Stimulated activated naive CD8-positive, alpha-beta T cell treated with anti-CD3 and anti-CD28 coated beads, Interleukin-15, Interleukin-2, amounts not matched to agents 100 U/mL and 50 U/mL, for 24 hours (primary cell): ENCODE results near the gene ANKRD18A.

Experiments used
- ATAC-seq: fragments of 150-1000 bp; cut with Tn5 transposase; one replicate; pipeline ENCODE4 v1.10.0; 2021
- DNase-seq: peaks from one replicate; pipeline ENCODE4 v3.0.0; 2021

ANKRD18A gene

GRCh38 chr9:38620483-38621433, at the start of gene ANKRD18A:
ANKRD18A (minus strand) TSS chr9:38620596; CDS start chr9:38620285, 311 bp downstream.
- DNase-seq: peak; percentile 77
- peak; percentile 86 for ATAC-seq

DNA sequence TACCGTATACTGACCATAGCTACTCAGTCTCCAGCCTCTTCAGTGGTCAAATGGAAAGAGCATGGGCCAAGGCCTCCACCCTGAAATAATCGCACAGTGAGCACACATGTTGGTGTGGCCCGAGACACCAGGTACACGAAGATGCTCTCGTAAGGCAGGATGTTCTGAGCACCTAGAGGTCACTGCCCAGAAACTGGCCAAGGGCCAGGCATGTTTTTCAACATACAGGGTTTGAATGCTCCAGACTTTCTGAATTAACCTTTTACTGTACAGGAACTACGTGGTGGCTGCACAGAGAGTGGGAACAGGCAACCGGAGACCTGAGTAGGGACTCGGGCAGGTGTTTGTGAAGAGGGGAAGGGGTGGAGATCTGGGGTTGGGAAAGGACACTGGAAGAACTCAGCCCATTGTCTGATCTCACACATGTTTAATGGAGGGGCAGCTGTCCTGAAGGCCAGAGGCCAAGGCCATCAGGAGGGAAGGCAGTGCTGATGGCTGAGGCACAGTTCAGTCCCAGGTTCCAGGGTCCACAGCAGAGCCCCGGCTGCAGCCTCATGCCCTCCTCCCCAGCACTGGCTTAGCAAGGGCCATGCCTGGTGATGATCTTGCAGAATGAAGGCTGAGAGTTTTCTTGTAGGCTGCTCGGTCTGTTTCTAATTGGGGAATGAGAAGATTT, 48.5 kb upstream of the ANKRD18A start:
- ATAC-seq: no peak

GRCh38 chr9:38662763-38663593, 42.6 kb upstream of the ANKRD18A start:
- ATAC-seq: no peak
- DNase-seq: no peak

More for the DNA sequence above, 48.5 kb upstream of the ANKRD18A start:
- no peak for DNase-seq

DNA sequence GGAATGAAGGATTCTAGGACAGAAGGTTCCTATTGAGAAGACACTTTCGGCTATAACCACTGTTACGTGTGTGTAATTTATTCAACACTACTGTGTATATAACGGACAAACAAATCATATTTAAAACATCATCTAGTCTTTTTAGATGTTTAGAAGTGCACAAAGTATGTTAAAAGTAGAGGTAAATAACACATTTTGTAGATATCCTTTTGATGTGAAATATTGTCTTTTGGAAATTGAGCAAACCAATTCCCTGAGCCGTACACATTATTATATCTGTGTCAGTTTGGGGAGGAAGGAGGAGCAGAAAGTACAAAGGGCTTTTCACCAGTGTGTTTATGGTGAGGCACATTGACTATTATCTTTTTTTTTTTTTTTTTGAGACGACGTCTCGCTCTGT, 39.1 kb upstream of the ANKRD18A start:
- DNase-seq (no peak), ATAC-seq (no peak)

DNA sequence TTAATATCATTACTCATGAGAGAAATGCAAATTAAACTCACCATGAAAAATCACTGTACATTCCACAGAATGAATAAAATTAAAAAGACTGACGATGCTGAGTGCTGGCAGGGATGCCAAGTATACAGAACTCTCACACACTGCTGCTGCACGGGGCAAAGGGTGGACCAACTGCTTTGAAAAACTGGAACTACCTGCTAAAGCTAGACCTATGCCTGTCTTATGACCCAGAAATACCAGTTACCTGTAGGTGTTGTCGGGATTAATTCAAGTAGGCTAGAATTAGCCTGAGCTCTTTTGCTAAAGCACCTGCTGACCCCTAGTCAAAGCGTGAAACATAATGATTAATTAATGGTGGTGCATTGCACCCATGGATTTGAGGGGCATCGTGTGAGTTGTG, 36.5 kb upstream of the ANKRD18A start:
- DNase-seq: no peak
- no peak for ATAC-seq

GRCh38 chr9:38652486-38652885, 32.1 kb upstream of the ANKRD18A start:
- ATAC-seq (no peak), DNase-seq (no peak)

GRCh38 chr9:38652044-38652443, 31.6 kb upstream of the ANKRD18A start:
- ATAC-seq: no peak
- DNase-seq: no peak

- peak; percentile 43 for ATAC-seq
Measured at GRCh38 chr9:38651400-38652042, 31.1 kb upstream of the ANKRD18A start.

DNA sequence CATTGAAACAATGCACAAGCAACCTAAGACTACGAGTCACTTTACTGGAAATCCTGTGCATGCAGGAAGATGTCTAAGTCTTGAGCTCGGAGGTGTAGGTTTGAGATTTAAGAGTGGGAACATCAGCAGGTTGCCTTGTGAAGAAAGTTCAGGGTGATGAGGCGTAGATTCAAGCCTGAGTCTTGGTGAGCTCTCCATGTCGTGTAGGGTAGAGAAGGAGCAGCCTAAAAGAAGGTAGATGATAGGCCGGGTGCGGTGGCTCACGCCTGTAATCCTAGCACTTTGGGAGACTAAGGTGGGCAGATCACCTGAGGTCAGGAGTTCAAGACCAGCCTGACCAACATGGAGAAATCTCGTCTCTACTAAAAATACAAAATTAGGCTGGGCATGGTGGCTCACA, 30.2 kb upstream of the ANKRD18A start:
- ATAC-seq (no peak), DNase-seq (no peak)

More at GRCh38 chr9:38651400-38652042, 31.1 kb upstream of the ANKRD18A start:
- no peak for DNase-seq

DNA sequence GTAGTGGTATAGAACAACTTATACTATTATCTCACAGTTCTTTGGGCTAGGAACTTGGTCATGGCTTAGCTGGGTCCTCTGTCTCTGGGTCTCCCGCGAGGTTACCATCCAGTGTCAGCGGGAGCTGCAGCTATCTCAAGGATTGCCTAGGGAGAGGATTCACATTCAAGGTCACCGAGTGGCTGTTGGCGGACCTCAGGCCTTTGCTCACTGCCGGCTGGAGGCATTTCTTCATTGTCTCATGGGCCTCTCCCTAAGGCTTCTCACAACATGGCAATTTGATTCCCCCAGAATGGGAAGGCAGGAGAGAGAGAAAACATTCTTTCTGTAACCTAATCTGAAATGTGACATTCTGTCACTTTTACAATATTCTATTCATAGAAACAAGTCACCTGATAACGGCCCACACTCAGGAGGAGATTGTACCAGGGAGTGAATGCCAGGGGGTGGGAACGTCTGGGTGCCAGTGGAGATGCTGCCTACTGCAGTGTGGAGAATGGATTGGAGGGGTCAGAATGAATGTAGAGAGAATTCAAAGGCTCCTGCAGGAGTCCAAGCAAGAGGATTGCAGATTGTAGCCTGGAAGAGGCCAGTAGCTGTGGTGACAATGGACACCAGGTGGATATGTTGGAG, 29.5 kb upstream of the ANKRD18A start:
- no peak for ATAC-seq
- DNase-seq: no peak

DNA sequence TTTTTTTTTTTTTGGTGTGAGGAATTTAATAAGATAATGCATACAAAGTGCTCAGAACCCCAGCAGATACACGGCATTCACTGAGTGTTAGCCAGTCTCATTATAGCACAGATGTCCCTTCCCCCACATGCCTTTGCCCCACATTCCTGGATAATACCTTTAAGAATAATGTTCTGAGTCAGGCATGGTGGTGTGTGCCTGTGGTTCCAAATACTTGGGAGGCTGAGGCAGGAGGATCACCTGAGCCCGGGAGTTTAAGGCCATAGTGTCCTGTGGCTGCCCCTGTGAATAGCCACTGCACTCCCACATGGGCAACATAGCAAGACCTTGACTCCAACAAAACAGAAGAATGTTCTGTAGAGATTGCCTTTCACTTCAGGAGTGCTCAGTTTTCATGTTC, 24.2 kb upstream of the ANKRD18A start:
- DNase-seq (no peak), ATAC-seq (no peak)

DNA sequence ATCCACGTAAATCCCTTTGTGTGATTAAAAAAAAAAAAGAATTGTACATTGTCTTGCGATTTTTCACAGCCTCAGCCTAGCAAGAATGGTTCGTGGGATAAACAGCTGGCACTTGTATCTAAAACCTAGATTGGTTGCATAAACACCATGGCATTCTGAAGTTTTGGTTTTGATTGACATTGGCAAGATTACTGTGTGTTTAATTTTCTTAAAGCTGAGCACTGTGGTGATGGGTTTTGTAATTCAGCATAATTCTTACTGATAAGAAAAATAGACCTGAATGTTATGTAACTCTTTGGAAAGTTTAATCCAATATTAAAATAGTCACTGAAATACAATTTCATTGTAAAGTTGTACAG, 23.4 kb upstream of the ANKRD18A start:
- no peak for ATAC-seq
- no peak for DNase-seq

- no peak for DNase-seq
- no peak for ATAC-seq
Measured at GRCh38 chr9:38642951-38643814, 22.8 kb upstream of the ANKRD18A start.

- ATAC-seq: peak; percentile 46
- DNase-seq: no peak
Measured at GRCh38 chr9:38641985-38642864, 21.8 kb upstream of the ANKRD18A start.

GRCh38 chr9:38641142-38641541, 20.7 kb upstream of the ANKRD18A start:
- DNase-seq (no peak), ATAC-seq (no peak)

DNA sequence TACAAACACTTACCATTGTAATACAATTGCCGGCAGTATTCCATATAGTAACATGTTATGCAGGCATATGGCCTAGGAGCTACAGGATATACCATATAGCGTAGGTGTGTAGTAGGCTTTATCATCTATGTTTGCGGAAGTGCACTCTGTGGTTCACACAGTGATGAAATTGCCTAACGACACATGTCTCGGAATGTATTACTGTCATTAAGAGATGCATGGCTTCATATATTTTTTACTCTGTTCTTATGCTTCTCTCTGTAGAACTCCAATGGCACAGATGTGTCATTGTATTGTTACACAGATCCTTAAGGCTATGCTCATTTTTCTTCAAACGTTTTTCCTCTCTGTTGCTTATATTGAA, 19.2 kb upstream of the ANKRD18A start:
- ATAC-seq (no peak), DNase-seq (no peak)

- DNase-seq: no peak
- ATAC-seq: no peak
Measured at GRCh38 chr9:38638881-38639576, 18.6 kb upstream of the ANKRD18A start.

DNA sequence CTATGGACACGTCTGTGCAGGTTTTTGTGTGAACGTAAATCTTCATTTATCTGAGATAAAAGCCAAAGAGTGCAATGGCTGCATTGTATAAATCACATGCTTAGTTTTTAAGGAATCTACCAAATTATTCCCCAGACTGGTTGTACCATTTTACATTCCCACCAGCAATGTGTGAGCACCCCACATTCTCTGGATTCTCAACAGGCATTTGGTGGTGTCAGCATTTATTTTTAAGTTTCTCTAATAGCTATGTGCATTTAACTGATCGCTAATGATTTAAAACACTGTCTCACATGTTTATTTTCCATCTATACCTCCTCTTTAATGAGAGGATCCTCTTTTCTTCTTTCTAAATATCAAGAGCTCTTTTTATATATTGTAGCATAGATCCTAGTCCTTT, 13.9 kb upstream of the ANKRD18A start:
- ATAC-seq (no peak), DNase-seq (no peak)

- ATAC-seq (no peak), DNase-seq (no peak)
Measured at GRCh38 chr9:38629511-38629910, 9.1 kb upstream of the ANKRD18A start.
